ENCODE data around the gene PALM3.
A peak's percentile ranks its signal among the peaks of the same experiment; 100 is the strongest.
"Not testable (repeated sequence)": the region's sequence is repeated elsewhere in the genome, so short reads cannot be mapped to it uniquely, and the experiment has no call there.

PALM3 gene

DNA sequence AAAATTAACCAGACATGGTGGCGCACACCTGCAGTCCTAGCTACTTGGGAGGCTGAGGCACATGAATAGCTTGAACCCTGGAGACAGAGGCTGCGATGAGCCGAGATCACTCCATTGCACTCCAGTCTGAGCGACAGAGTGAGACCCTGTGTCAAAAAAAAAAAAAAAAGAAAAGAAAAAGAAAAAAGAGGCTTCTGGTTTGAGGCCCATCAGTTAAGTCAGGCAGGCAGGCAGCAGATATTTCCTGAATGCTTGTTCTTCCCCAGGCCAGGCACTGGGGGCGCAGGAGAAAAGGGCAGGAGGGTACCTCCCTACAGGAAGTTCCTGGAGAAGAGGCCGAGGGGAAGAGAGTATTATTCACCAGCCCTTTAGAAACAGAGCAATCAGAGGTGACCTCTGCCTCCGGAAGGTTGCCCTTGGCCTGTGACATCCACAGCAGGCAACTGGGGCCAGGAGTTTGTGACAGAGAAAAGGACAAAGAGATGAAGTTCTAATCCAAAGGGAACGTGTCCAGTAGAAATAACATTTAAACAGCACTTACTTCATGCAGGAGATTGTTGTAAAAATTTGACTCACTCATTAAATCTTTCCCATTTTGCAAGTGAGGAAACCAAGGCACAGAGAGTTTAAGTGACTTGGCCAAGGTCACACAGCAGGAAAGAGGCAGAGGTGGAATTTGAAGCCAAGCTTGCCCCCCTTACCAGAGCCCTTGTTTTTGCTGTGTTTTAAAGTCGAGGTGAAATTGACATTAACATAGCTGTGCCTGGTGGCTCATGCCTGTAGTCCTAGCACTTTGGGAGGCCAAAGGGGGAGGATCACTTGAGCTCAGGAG, 38.3 kb downstream of the PALM3 start:
- no peak overlapping the region for H3K4me3 ChIP-seq (ENCODE audit: low read depth in 1 of 2, low read length in 2 of 2)
- peaks cover 0 to 3% of the 10 kb centered on the region in 2 donors for H3K4me1 ChIP-seq (ENCODE audit: control insufficient read depth in 1 of 2, insufficient read depth in 2 of 2, low read length in 2 of 2)
- H3K9me3 ChIP-seq (ENCODE audit: control insufficient read depth in 1 of 2, low read length in 2 of 2): no peaks in the 10 kb centered on the region
- no peak overlapping the region for H3K27ac ChIP-seq (ENCODE audit: low read length)
- no peaks in the 10 kb centered on the region for H3K36me3 ChIP-seq (ENCODE audit: control insufficient read depth in 1 of 2, insufficient read depth in 2 of 2, low read length in 2 of 2)
- H3K27me3 ChIP-seq (ENCODE audit: low read depth, low read length): no peaks in the 10 kb centered on the region

DNA sequence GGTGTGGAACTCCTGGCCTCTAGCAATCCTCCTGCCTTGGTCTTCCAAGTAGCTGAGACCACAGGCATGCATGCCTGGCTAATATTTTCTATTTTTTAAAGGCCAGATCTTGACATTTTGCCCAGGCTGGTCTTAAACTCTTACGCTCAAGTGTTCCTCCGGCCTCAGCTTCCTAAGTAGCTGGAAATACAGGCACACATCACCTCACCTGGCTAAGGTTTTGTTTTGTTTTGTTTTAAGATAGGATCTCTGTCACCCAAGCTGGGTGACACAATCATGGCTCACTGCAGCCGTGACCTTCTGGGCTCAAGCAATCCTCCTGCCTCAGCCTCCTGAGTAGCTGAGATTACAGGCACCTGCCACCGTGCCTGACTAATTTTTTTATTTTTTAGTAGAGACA, 39.4 kb downstream of the PALM3 start:
- Histone ChIP-seq H3K27me3 (ENCODE audit: low read depth, low read length) (no peaks in the 10 kb centered on the region), H3K4me1 (ENCODE audit: control insufficient read depth in 1 of 2, insufficient read depth in 2 of 2, low read length in 2 of 2) (peaks cover 0 to 3% of the 10 kb centered on the region in 2 donors), H3K9me3 (ENCODE audit: control insufficient read depth in 1 of 2, low read length in 2 of 2) (no peaks in the 10 kb centered on the region), H3K4me3 (ENCODE audit: low read depth in 1 of 2, low read length in 2 of 2) (no peak overlapping the region), H3K36me3 (ENCODE audit: control insufficient read depth in 1 of 2, insufficient read depth in 2 of 2, low read length in 2 of 2) (no peaks in the 10 kb centered on the region), H3K27ac (ENCODE audit: low read length) (no peak overlapping the region)

DNA sequence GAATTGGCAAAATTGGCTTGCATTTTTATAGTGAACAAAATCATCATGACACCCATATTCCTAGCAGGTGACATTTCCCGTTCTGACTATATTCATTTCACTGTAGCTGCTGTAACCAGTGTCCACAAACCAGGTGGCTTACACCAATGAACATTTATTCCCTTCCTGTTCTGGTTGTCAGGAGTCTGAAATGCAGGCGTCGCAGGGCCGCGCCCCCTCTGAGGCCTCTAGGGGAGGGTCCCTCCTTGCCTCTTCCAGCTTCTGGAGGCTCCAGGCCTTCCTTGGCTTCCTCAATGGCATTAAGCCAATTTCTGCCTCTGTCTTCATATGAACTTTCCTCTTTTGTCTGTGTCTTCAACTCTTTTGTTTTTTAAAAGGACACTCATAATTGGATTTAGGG, 40.4 kb downstream of the PALM3 start:
- no peaks in the 10 kb centered on the region for H3K9me3 ChIP-seq (ENCODE audit: control insufficient read depth in 1 of 2, low read length in 2 of 2)

DNA sequence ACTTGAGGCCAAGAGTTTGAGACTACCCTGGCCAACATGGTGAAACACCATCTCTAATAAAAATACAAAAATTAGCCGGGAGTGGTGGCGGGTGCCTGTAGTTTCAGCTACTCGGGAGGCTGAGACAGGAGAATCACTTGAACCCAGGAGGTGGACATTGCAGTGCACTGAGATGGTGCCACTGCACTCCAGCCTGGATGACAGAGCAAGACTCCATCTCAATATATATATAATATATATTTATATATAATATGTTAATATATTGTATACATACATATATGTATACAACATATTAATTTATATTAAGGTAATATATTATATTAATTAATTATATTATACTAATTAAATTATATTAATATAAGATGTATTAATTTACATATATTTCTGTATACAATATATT, 42.1 kb downstream of the PALM3 start:
- not testable (repeated sequence) for H3K4me1 ChIP-seq (ENCODE audit: control insufficient read depth in 1 of 2, insufficient read depth in 2 of 2, low read length in 2 of 2); H3K27me3 ChIP-seq (ENCODE audit: low read depth, low read length); H3K36me3 ChIP-seq (ENCODE audit: control insufficient read depth in 1 of 2, insufficient read depth in 2 of 2, low read length in 2 of 2); H3K9me3 ChIP-seq (ENCODE audit: control insufficient read depth in 1 of 2, low read length in 2 of 2); H3K27ac ChIP-seq (ENCODE audit: low read length); H3K4me3 ChIP-seq (ENCODE audit: low read depth in 1 of 2, low read length in 2 of 2)

More for the DNA sequence above, 40.4 kb downstream of the PALM3 start:
- H3K27ac ChIP-seq (ENCODE audit: low read length): no peak overlapping the region
- peaks cover 0 to 3% of the 10 kb centered on the region in 2 donors for H3K4me1 ChIP-seq (ENCODE audit: control insufficient read depth in 1 of 2, insufficient read depth in 2 of 2, low read length in 2 of 2)
- H3K4me3 ChIP-seq (ENCODE audit: low read depth in 1 of 2, low read length in 2 of 2): no peak overlapping the region
- no peaks in the 10 kb centered on the region for H3K27me3 ChIP-seq (ENCODE audit: low read depth, low read length)
- H3K36me3 ChIP-seq (ENCODE audit: control insufficient read depth in 1 of 2, insufficient read depth in 2 of 2, low read length in 2 of 2): no peaks in the 10 kb centered on the region

DNA sequence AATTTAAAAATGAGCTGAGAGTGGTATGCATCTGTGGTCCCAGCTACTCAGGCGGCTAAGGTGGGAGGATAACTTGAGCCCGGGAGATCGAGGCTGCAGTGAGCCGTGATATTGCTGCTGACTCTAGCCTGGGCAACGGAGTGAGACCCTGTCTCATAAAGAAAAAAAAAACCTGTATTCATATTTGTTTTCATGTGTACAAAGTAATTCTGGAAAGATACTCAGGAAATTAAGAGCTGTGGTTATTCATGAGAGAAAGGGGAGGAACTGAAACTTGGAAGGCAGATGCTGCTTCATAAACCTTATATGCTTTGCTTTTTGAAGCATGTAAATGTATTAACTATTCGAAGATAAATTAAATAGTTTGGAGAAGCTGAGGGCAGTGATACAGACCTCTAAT, 42.8 kb downstream of the PALM3 start:
- Histone ChIP-seq H3K4me3 (ENCODE audit: low read depth in 1 of 2, low read length in 2 of 2) (no peak overlapping the region), H3K36me3 (ENCODE audit: control insufficient read depth in 1 of 2, insufficient read depth in 2 of 2, low read length in 2 of 2) (no peaks in the 10 kb centered on the region), H3K27me3 (ENCODE audit: low read depth, low read length) (no peaks in the 10 kb centered on the region), H3K9me3 (ENCODE audit: control insufficient read depth in 1 of 2, low read length in 2 of 2) (no peaks in the 10 kb centered on the region), H3K27ac (ENCODE audit: low read length) (no peak overlapping the region), H3K4me1 (ENCODE audit: control insufficient read depth in 1 of 2, insufficient read depth in 2 of 2, low read length in 2 of 2) (peaks cover 0 to 3% of the 10 kb centered on the region in 2 donors)

DNA sequence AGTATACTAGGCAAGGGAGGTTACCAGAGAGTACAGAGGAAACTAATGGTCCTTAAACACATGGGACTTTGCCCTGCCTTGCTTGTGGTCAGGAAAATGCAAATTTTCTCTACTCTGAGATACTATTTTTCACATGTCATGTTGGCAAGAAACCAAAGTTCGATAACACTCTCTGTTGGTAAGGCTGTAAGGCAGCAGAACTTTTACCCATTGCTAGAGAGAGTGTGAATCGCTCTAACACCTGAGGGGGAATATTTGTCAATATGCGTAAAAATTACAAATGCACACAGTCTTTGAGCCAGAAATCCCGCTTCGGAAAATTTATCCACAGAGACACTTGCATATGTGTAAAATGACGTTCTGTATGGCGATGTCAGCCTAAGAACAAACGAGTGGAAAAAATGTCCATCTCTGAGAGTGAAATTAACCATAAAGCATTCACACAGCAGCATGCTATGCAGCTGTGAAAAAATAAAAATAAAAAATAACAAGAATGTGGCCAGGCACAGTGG, 46.3 kb downstream of the PALM3 start:
- Histone ChIP-seq H3K4me1 (ENCODE audit: control insufficient read depth in 1 of 2, insufficient read depth in 2 of 2, low read length in 2 of 2) (no peaks in the 10 kb centered on the region), H3K27ac (ENCODE audit: low read length) (no peak overlapping the region), H3K4me3 (ENCODE audit: low read depth in 1 of 2, low read length in 2 of 2) (no peak overlapping the region), H3K9me3 (ENCODE audit: control insufficient read depth in 1 of 2, low read length in 2 of 2) (no peaks in the 10 kb centered on the region), H3K27me3 (ENCODE audit: low read depth, low read length) (no peaks in the 10 kb centered on the region), H3K36me3 (ENCODE audit: control insufficient read depth in 1 of 2, insufficient read depth in 2 of 2, low read length in 2 of 2) (no peaks in the 10 kb centered on the region)

DNA sequence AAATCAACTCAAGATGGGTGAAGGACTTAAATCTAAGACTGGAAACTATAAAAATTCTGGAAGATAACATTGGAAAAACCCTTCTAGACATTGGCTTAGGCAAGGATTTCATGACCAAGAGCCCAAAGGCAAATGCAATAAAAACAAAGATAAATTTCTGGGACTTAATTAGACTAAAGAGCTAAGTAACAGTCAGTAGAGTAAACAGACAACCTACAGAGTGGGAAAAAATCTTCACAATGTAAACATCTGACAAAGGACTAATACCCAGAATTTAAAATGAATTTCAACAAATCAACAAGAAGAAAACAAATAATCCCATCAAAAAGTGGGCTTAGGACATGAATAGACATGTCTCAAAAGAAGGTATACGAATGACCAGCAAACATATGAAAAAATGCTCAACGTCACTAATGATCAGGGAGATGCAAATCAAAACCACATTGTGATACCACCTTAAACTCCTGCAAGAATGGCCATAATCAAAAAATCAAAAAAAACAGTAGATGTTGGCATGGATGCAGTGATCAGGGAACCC, 49.4 kb downstream of the PALM3 start:
- no peaks in the 10 kb centered on the region for H3K4me1 ChIP-seq (ENCODE audit: control insufficient read depth in 1 of 2, insufficient read depth in 2 of 2, low read length in 2 of 2)
- no peaks in the 10 kb centered on the region for H3K9me3 ChIP-seq (ENCODE audit: control insufficient read depth in 1 of 2, low read length in 2 of 2)
- H3K27me3 ChIP-seq (ENCODE audit: low read depth, low read length): no peaks in the 10 kb centered on the region
- H3K27ac ChIP-seq (ENCODE audit: low read length): no peak overlapping the region
- H3K4me3 ChIP-seq (ENCODE audit: low read depth in 1 of 2, low read length in 2 of 2): no peak overlapping the region
- no peaks in the 10 kb centered on the region for H3K36me3 ChIP-seq (ENCODE audit: control insufficient read depth in 1 of 2, insufficient read depth in 2 of 2, low read length in 2 of 2)

DNA sequence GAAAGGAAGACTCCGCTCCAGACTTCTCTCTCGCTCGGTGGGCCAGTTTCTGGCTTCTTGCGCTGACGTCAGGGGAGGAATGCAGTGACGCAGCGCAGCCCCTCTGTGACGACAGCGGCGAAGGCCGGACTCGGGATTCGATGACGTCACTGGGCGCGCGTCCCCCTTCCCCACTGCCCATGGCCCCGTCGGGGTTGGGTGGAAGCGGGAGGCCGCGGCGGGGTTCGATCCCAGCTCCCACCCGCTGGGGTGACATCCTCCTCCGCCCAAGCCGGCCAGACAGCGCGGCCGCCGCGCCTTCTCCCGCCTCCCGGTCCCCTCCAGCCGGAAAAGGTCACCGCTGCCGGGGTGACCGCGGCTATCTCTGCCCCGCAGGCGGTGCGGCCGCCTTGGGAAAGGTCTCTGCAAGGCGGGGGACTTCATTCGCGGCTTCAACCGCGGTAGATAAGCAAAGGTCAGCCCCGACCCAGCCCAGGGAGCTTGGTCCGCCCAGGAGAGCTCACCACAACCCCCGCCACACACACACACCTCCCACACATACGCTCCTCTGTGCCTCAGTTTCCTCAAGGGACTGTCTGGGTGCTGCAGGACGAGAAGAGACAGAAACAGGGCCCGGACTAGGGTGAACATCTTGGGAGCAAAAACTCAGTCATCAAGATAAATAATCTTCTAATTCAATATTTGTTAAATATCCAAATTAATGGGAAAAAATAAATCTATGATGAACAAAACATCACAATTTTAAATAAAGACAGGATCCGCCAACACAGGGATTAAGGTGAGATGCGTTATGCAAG, 54.9 kb downstream of the PALM3 start:
- Histone ChIP-seq H3K4me1 (ENCODE audit: control insufficient read depth in 1 of 2, insufficient read depth in 2 of 2, low read length in 2 of 2) (peaks cover 0 to 4% of the 10 kb centered on the region in 2 donors), H3K27me3 (ENCODE audit: low read depth, low read length) (no peaks in the 10 kb centered on the region), H3K27ac (ENCODE audit: low read length) (peak overlapping the region; percentile 98), H3K4me3 (ENCODE audit: low read depth in 1 of 2, low read length in 2 of 2) (peak overlapping the region; percentile 71 to 73), H3K36me3 (ENCODE audit: control insufficient read depth in 1 of 2, insufficient read depth in 2 of 2, low read length in 2 of 2) (peaks cover 0 to 7% of the 10 kb centered on the region in 2 donors), H3K9me3 (ENCODE audit: control insufficient read depth in 1 of 2, low read length in 2 of 2) (no peaks in the 10 kb centered on the region)

DNA sequence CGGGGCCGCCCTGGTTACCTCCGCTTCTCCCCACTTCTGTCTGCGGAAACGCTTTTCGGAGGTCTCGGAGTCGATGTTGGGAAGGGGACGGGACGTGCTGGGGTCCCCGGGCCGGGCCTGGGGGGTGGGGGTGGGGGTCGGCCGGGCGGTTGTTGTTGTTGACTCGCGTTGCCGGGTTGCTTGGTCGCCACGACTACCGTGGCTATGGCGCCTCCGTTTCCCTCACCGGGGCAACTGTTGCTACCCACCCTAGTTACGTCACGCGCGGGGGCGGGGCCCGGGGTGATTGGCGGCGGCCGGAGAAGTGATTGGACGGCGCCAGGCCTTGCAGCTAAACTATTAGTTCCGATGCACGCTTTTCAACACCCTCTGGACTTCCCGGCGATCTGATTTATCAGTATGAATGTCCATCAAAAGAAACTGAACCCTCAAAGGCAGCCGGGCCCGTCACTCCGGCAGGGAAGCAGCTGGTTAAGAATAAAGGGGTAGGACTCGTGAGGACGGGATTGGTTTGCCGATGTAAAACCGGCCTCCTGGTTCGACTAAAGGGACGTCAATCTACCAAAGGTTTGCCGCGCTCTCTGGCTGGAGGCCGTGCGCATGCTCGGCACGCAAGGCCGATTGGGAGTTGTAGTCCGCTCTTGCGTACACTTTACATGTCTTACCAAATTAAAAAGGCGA, 55.7 kb downstream of the PALM3 start, which contains the start of gene RFX1:
Gene RFX1 (minus strand): TSS at position 236 of the 681 bp plus-strand sequence. CDS start 12,477 bp downstream, outside the sequence.
- H3K27ac ChIP-seq (ENCODE audit: low read length): peak within 1 kb of the TSS; percentile 98
- peaks cover 0 to 4% of the 10 kb centered on the region in 2 donors for H3K4me1 ChIP-seq (ENCODE audit: control insufficient read depth in 1 of 2, insufficient read depth in 2 of 2, low read length in 2 of 2)
- no peaks in the 10 kb centered on the region for H3K27me3 ChIP-seq (ENCODE audit: low read depth, low read length)
- peaks cover 0 to 7% of the 10 kb centered on the region in 2 donors for H3K36me3 ChIP-seq (ENCODE audit: control insufficient read depth in 1 of 2, insufficient read depth in 2 of 2, low read length in 2 of 2)
- H3K9me3 ChIP-seq (ENCODE audit: control insufficient read depth in 1 of 2, low read length in 2 of 2): no peaks in the 10 kb centered on the region
- H3K4me3 ChIP-seq (ENCODE audit: low read depth in 1 of 2, low read length in 2 of 2): peak within 1 kb of the TSS; percentile 71 to 73

DNA sequence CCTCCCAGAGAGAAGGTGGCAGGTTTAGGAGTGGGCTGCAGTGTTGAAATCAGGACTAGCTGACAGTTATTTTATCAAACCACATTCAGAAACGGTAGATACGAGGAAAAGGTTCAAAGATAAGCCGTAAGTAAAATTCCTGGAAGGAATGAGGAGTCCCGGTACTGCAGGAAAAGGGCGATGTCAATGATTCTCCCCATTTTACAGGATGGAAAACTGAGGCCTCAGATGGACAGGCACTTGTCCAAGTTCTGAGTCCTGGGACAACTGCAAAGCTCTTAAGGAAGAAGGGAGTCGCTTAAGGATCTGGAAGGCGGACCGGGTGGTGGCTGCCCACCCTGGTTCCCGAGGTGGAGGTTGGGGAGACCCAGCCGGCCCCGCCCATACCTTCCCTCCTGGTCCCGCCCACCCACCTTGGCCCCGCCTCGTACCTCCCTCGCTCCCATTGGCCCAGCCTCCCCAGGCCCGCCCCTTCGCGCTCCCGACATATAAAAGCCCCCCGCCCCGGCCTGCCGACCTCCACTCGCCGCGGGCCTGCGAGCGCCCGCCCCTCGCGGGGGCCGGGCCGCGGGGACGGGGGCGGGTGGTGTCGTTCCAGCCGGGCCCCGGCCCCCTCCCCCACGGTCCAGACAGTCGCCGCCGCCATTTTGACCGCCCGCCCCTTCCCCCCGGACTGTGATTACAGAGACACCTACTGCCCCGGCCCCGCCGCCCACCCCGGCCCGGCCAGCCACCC, 56.4 kb downstream of the PALM3 start:
- Histone ChIP-seq H3K27ac (ENCODE audit: low read length) (peak overlapping the region; percentile 96), H3K36me3 (ENCODE audit: control insufficient read depth in 1 of 2, insufficient read depth in 2 of 2, low read length in 2 of 2) (peaks cover 0 to 7% of the 10 kb centered on the region in 2 donors), H3K27me3 (ENCODE audit: low read depth, low read length) (no peaks in the 10 kb centered on the region), H3K4me1 (ENCODE audit: control insufficient read depth in 1 of 2, insufficient read depth in 2 of 2, low read length in 2 of 2) (peaks cover 0 to 4% of the 10 kb centered on the region in 2 donors), H3K9me3 (ENCODE audit: control insufficient read depth in 1 of 2, low read length in 2 of 2) (no peaks in the 10 kb centered on the region), H3K4me3 (ENCODE audit: low read depth in 1 of 2, low read length in 2 of 2) (peak overlapping the region; percentile 60 to 73)
